Measurements from ENCODE around the gene PLSCR2.

PLSCR2 gene

GRCh38 chr3:146403792-146404191, 65.6 kb downstream of the PLSCR2 start:
- Histone ChIP-seq H2AFZ (ENCODE audit: low read depth, low read length, severe bottlenecking) (no peak overlapping the region), H3K27me3 (ENCODE audit: low read length) (no peaks in the 10 kb centered on the region), H3K27ac (ENCODE audit: low read depth, low read length) (no peak overlapping the region), H3K79me2 (ENCODE audit: insufficient read depth, low read length) (no peaks in the 10 kb centered on the region), H3K4me2 (ENCODE audit: low read depth, low read length, poor library complexity, severe bottlenecking) (no peak overlapping the region), H3K4me3 (ENCODE audit: insufficient read depth, low read length, poor library complexity, severe bottlenecking) (no peak overlapping the region), H4K20me1 (ENCODE audit: low read depth, low read length) (no peaks in the 10 kb centered on the region), H3K9me2 (replicated peaks; ENCODE audit: insufficient read depth, low read length) (no peaks in the 10 kb centered on the region), H3K36me3 (ENCODE audit: low read length) (no peaks in the 10 kb centered on the region), H3K9me3 (ENCODE audit: insufficient read depth, low read length) (no peaks in the 10 kb centered on the region), H3K9ac (ENCODE audit: low read length) (no peak overlapping the region), H3F3A (ENCODE audit: insufficient read depth) (no peaks in the 10 kb centered on the region)
- TF ChIP-seq, protein P1, sequence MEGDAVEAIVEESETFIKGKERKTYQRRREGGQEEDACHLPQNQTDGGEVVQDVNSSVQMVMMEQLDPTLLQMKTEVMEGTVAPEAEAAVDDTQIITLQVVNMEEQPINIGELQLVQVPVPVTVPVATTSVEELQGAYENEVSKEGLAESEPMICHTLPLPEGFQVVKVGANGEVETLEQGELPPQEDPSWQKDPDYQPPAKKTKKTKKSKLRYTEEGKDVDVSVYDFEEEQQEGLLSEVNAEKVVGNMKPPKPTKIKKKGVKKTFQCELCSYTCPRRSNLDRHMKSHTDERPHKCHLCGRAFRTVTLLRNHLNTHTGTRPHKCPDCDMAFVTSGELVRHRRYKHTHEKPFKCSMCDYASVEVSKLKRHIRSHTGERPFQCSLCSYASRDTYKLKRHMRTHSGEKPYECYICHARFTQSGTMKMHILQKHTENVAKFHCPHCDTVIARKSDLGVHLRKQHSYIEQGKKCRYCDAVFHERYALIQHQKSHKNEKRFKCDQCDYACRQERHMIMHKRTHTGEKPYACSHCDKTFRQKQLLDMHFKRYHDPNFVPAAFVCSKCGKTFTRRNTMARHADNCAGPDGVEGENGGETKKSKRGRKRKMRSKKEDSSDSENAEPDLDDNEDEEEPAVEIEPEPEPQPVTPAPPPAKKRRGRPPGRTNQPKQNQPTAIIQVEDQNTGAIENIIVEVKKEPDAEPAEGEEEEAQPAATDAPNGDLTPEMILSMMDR (IDR thresholded peaks at IDR 0.05; ENCODE audit: insufficient read depth, low read length, poor library complexity, severe bottlenecking) = no peak
- no peak for TF ChIP-seq EZH2phosphoT487 (conservative IDR thresholded peaks at IDR 0.05; ENCODE audit: low read length)

DNA sequence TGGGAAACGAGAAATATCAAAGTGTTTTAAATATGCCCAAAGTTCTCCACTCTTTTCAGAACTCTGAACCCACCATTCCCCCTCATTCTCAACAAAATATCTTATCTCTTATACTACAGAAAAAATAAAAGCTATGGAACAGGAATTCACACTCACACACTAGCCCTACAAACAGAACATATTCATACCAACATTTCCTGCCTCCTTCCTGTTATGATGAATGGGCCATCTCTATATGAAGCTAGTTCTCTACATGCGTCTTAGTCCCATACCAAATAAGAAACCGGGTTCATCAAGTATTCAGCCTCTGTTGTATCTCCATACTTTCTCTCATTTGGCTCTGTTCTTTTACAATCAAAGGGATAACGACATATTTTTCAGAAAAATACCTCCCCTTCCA, 72.6 kb downstream of the PLSCR2 start:
- Histone ChIP-seq H3F3A (ENCODE audit: insufficient read depth) (no peaks in the 10 kb centered on the region), H3K79me2 (ENCODE audit: insufficient read depth, low read length) (no peaks in the 10 kb centered on the region), H2AFZ (ENCODE audit: low read depth, low read length, severe bottlenecking) (no peak overlapping the region), H3K4me3 (ENCODE audit: insufficient read depth, low read length, poor library complexity, severe bottlenecking) (no peak overlapping the region), H3K36me3 (ENCODE audit: low read length) (no peaks in the 10 kb centered on the region), H3K27ac (ENCODE audit: low read depth, low read length) (no peak overlapping the region), H3K4me2 (ENCODE audit: low read depth, low read length, poor library complexity, severe bottlenecking) (no peak overlapping the region), H3K9ac (ENCODE audit: low read length) (no peak overlapping the region), H4K20me1 (ENCODE audit: low read depth, low read length) (no peaks in the 10 kb centered on the region), H3K9me2 (replicated peaks; ENCODE audit: insufficient read depth, low read length) (no peaks in the 10 kb centered on the region), H3K9me3 (ENCODE audit: insufficient read depth, low read length) (no peaks in the 10 kb centered on the region), H3K27me3 (ENCODE audit: low read length) (no peaks in the 10 kb centered on the region)
- no peak for TF ChIP-seq EZH2phosphoT487 (conservative IDR thresholded peaks at IDR 0.05; ENCODE audit: low read length)
- TF ChIP-seq, protein P1 (IDR thresholded peaks at IDR 0.05; ENCODE audit: insufficient read depth, low read length, poor library complexity, severe bottlenecking) = no peak

DNA sequence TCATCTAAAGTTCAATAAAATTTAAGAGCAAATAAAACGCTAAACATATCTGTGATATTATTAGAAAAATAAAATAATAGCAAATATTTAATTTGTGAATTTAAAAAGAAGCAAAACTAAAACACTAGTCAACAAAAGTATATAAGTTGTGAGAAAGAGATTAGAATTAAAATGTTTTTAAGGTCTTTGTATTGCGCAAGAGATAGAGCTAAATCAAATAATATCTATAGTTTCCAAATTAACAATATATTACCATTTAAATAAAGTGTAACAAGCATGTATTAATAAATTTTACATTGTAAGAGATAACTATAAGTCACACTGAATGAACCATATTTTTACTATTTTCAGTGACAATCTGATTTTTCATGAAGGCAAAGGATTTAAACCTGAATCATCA, 74.2 kb downstream of the PLSCR2 start:
- Histone ChIP-seq H2AFZ (ENCODE audit: low read depth, low read length, severe bottlenecking) (no peak overlapping the region), H3K27ac (ENCODE audit: low read depth, low read length) (no peak overlapping the region), H3F3A (ENCODE audit: insufficient read depth) (no peaks in the 10 kb centered on the region), H3K9me2 (replicated peaks; ENCODE audit: insufficient read depth, low read length) (no peaks in the 10 kb centered on the region), H3K9ac (ENCODE audit: low read length) (no peak overlapping the region), H3K36me3 (ENCODE audit: low read length) (no peaks in the 10 kb centered on the region), H3K9me3 (ENCODE audit: insufficient read depth, low read length) (no peaks in the 10 kb centered on the region), H3K27me3 (ENCODE audit: low read length) (no peaks in the 10 kb centered on the region), H3K4me2 (ENCODE audit: low read depth, low read length, poor library complexity, severe bottlenecking) (no peak overlapping the region), H3K4me3 (ENCODE audit: insufficient read depth, low read length, poor library complexity, severe bottlenecking) (no peak overlapping the region), H4K20me1 (ENCODE audit: low read depth, low read length) (no peaks in the 10 kb centered on the region), H3K79me2 (ENCODE audit: insufficient read depth, low read length) (no peaks in the 10 kb centered on the region)
- no peak for TF ChIP-seq EZH2phosphoT487 (conservative IDR thresholded peaks at IDR 0.05; ENCODE audit: low read length)
- TF ChIP-seq, protein P1 (IDR thresholded peaks at IDR 0.05; ENCODE audit: insufficient read depth, low read length, poor library complexity, severe bottlenecking) = no peak
